ENCODE results near the gene KCNAB1.

The KCNAB1 gene

DNA sequence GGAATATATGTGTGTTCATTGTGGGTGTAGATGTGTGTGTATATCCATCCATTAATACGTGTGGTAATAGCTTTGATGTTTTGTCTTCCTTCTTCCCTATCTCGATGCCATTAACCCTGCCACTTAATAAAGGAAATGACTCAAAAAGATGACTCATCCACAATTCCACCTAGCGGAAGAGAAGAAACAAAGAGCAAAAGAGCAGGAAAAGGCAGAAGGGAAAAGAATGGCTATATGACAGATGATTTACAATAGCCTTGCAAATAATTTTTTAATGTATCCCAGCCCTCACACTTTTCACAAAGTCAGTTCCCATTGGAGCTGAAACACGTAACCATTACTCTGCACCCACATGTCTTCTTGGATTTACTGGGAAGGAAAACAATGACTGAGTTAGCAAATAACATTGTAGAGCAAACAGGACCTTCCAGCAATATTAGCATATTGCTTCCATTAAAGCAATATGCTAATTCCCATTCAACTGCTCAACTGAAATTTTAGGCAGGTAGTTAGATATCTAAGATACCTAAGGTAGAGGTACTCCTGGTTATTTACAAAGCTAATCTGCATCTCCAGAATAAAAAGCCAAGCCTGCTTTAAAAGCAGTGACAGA, 197.2 kb downstream of the KCNAB1 start:
- DNase-seq (ENCODE audit: low read depth) = no peak

DNA sequence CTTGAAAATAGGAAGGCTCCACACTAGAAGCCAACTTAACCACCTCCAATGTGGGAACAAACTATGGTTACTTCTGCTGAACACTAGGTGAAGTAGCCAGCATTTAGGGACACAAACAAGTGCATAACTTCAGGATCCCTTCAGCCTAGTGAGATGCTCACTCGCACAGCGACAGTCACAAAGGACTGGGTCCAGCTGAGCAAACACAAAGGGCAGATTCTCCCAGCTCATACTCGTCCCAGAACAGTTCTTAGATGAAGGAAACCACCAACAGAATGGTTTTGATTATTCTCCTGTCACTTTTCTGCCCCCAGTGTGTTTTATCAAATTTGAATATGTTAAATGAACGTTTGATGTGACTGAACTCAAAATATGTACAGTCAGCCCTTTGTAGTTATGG, 201.6 kb downstream of the KCNAB1 start:
- DNase-seq (ENCODE audit: low read depth) = no peak

DNA sequence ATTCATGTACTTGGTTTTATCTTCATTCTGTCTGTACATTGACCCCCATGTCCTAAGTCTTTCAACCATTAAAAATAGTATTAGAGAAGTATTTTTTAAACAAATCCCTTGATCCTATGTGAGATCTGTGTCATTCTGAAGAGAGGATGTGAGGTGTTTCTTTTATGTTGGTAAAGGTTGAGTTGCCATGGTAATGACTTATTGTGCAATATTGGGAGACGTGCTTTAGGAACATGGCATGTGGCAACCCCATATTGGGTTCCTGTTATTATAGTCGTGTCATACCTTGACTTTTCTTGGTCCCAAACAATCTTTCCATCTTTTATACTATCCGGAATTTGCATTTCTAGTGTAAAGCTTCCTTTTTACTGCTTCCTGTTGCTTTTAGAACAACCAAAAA, 203.1 kb downstream of the KCNAB1 start:
- DNase-seq (ENCODE audit: low read depth) = no peak

DNA sequence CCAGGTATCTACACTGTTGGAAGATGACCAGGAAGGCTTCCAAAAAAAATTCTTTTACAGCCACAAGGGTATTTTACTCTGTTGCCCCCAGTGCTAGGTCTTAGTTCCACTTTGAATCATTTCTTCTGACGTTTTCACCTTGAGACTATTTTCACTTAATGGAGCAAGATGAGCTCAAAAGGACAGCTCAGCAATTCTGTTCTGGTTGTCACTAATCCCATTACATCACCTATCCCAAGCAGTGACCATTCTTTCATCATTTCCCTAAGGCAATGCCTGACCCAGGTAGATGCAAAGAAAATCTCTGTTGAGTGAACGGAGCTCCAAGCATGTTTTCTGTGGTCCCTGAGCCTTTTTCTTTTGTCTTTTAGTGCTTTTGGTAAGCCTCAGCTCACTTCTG, 210.0 kb downstream of the KCNAB1 start:
- DNase-seq (ENCODE audit: low read depth) = no peak

DNA sequence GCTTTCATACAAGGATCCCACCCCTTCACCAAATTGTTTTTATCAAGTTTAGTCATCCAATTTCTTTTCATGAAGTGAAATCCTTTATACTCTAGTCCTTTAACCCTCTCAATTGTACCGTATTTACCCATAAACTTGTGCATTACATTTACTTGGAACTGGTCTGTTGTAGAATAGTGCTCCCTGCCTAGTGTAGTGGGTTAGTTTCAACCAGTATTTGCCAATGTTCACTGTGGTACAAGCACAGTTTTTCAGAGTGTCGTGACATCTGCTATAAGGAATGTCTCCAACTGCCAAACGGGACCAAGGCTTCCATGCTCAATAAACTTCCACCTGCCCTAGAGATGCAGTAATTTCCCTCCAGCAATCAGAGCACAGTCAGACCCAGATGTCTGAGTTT, 211.9 kb downstream of the KCNAB1 start:
- no peak for DNase-seq (ENCODE audit: low read depth)

DNA sequence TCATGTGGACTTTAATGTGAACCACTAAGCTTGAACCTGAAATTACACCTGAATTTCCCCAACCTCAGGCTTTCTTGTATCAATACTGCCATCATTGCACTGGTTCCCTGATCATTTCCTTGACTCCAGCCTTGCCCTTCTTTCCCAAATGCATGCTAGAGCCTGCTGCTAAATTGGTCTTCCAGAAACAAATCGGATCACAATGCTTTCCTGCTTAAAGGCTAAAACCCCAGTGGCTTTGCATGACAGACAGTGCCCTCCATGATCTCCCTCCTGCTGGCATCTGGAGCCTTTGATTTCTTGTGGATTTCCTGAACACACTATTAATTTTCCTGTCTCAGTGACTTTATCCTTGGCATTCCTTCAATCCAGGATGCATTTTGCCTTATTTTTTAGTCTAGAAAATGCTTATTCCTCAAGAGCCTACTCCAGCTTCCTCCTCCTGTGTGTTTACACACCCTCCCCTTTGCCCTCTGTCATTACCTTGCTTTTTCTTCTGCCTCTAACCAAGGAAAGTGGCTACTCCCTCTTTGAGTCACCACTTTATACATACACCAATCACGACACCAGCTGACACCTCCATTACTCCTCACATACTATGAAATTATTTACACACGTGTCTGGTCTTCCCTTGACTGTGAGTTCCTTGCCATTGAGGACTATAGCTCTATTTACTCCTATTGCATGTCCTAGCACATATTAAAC, 214.6 kb downstream of the KCNAB1 start:
- no peak for DNase-seq (ENCODE audit: low read depth)

DNA sequence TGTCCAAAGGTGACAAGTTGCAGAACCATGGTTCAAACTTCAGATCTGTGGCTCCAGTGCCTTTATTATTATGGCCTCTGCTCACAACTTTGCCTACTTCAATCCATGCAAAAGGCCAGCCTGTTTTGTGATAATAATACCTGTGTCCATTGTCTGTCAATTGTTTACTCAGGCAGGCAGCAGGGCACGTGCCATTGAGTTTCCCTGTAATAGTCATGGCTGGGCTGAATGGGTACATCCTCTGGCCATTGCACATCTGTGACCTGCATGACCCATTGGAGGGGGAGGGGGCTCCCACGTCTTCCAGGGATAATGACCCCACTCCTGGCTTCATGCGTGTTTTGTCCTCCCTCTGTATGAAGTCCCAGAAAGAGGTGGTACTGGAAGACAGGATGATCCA, 219.1 kb downstream of the KCNAB1 start:
- no peak for DNase-seq (ENCODE audit: low read depth)

DNA sequence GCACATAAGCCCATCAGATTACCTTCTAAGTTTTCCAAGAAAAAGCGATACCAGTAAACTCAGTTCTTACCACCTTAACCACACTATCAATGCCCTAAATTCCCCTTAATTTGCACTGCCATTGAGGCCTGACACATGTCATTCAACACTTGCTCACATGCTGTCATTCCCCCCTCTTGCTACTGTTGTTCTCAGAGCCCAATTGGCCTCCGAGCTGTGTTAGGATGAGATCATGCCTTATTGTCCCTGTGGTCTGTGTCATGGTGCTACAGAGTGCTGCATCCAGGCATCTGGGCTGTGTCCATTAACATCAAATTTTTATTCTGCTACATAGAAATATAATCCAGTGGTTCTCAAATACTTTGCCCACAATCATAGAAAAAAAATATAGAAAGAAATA, 221.0 kb downstream of the KCNAB1 start:
- no peak for DNase-seq (ENCODE audit: low read depth)

DNA sequence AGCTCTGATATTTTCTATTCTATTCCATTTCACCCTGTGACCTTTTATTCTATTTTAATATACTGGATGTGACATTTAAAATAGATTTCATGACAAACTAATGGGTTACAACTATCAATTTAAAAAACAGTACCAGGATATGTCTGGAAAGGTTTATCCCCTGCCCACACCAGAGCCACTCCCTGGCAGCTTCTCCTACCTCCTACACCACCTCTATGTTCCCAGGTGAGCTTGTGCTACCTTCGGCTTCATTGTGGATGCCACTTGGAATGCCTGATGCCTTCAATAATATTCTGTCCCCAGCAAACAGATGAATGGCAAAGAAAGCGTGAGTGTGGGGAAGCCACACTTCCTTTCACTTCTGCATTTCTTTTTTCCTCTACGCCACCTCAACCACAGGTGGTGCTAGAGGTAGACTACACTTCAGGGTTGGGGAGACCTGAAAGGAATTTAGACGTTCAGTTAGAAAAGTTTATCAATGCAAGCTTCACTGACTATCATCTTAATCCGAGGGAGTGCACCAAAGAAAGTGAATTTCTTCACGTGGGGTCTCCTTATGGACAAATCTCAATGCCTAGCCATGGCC, 221.5 kb downstream of the KCNAB1 start:
- no peak for DNase-seq (ENCODE audit: low read depth)

DNA sequence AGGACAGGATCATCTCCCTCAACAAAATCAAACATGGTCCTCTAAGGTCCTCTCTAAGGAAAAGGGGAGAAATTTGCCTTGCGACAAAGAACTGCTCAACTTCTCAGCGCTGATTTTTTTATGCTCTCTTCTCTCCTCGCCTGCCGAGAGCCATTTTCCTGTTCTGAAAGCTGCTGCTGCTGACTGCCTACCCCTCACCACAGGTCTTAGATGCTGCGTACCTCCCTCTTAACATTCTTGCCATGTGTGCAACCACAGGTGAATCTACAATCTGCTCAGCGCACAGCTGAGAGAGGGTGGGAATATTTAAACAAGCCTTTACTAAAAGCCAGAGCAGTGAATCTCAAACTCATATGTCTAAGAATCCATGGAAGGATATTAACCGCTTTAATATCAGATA, 223.8 kb downstream of the KCNAB1 start:
- DNase-seq (ENCODE audit: low read depth) = no peak

DNA sequence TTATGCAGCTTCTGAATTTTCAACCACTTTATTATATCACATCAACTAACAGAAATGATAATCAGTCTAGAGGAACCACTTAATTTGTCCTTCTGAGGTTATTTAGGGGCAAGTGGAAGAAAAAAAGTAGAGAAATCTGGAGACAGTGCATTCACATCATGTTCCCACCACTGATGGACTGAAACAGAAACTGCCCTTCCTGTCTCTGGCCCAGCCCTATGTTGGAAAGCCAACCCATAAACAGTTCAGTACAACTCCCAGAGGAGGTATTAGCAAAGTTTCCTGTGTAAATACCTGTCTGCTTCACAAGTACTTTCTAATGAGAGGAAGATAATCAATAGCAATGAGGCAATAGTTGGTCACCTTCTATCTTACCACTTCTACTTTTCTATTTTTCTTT, 228.7 kb downstream of the KCNAB1 start:
- DNase-seq (ENCODE audit: low read depth) = no peak

DNA sequence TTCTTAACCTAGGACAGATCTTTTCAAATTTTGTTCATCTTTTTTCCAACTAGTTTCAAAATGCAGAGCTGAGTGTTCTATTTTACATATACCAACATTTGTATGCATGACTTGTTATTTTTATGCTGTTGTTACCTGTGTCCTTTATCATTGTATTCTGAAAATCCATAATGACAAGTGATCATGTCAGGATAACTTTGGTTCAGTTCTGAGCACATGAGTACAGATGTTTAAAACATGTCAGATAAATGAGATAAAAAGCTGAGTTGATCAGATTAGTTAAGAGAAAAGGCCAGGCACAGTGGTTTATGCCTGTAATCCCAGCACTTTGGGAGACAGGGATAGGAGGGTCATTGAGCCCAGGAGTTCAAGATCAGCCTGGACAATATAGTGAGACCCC, 229.6 kb downstream of the KCNAB1 start:
- no peak for DNase-seq (ENCODE audit: low read depth)

DNA sequence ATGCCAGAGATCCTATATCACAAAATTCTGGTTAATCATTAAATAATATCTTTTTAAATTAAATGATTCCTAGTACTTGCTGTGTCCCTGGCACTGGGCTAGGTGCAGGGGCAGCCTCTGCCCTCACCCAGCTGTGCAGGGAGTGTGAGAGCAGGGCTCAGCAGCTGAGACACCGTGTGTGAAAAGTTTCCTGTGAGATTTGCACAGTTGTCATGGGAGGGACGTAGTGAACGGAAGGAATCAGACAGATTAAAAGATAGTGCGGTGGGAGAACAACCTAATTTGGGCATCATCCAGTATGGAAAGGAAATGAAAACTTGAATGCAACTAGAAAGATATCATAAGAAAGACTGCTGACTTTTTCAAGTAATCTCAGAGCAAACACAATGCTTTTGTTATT, 230.4 kb downstream of the KCNAB1 start:
- DNase-seq (ENCODE audit: low read depth) = no peak

DNA sequence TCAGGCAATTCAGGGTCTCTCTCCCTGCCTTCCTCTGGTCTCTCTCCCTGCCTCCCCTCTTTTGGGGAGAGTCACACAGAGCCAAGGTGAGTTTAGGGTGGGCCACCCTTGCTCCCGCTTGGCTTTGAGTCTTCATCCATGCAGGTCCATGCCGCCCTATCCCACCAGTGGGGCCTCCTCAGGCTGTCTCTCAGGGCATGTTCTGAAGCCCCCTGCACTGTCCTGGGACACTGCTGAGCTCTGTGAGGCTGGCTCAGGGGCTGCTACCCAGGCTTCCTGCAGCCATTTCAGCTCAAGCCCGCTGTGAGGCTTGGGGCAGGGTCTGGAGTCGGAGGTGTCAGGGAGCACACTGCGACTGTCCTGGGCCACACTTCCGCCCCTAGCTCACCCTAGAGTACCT, 231.4 kb downstream of the KCNAB1 start:
- no peak for DNase-seq (ENCODE audit: low read depth)

DNA sequence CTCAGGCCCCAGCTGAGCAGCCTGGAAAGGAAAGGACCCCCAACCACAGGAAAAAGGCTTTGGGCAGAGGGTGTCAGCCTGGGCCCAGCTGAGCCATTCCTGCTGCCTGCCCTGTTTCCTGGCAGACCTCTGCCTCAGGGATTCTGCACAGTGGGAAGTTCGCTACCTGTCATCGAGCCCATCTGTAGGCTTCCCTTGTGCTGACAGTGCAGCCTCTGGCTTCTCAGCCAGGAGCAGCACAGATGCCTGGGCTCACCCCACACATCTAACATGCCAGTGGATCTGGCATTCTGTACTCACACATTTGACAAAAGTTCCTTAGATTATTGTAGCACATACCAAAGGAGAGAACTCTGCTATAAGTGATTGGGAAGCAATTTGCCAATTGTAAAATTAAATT, 232.3 kb downstream of the KCNAB1 start:
- DNase-seq (ENCODE audit: low read depth) = no peak

DNA sequence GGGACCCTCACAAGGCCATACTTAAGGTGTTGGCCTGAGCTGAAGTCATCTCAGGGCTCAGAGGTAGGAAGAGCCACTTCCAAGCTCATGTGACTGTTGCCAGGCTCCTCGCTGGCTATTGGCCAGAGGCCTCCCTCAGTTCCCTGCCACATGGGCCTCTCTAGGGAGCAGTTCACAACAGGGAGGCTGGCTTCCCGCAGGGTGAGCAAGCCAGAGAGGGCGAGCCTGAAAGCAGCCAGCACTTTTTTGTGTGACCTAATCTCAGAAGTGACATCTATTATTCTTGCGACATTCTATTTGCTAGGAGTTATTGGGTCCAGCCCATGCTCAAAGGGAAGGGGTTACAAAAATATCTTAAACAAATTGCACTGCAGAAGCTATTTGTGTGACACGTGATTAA, 233.2 kb downstream of the KCNAB1 start:
- DNase-seq (ENCODE audit: low read depth) = no peak

DNA sequence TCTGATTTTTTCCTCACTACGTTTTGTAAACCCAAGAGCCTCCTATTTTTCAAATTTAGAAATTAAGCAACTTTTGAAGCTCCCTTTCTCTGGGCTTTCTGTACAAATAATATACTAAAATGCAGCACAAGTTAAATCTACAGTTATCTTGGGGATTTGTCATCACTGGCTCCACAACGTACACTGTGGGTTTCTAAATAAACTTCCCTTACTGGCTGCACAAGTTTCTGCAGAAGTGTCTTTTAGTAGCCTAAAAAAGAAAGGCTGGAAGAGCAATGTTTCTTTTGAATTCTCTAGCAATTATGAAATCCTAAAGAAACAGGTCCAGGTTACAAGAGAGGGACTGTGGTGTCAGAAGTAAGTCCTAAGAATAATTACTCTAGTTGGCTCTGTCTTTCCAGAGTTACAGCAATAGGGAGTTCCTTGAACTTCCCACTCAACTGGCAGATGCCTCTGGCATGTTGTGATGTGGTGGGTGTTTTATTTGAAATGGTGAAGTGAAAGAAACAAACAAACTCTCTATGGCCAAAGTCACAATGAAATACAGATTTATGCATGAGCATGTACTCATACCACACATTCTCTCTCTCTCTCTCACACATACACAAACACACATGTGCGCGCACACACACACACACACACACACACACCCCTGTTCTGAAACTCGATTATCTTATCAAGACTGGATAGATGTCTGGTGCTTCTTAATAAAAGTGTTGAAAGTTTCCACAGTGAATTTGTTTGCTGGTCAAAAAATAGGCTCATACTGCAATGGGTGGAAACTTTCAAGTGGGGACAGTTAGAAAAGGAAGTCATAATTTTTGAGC, 236.4 kb downstream of the KCNAB1 start:
- DNase-seq (ENCODE audit: low read depth) = no peak

DNA sequence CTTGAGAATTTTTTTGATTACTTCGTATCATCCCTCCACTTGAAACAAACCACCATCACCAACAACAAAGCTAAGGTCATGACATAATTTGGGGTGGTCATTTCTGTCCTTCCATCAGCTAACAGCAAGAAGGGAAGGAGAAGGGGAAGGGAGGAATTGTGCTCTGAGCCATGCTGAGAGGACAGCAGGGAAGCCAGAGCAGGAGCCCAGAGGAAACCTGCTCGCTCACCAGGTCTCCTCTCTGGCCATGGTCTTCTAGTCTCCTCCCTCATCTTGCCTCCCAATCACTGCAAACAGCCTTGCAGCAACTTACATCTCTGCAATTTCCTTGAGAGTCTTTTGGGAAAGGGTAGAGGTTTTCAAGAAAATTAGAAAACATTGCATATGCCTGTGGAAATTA, 237.9 kb downstream of the KCNAB1 start:
- DNase-seq (ENCODE audit: low read depth) = no peak

DNA sequence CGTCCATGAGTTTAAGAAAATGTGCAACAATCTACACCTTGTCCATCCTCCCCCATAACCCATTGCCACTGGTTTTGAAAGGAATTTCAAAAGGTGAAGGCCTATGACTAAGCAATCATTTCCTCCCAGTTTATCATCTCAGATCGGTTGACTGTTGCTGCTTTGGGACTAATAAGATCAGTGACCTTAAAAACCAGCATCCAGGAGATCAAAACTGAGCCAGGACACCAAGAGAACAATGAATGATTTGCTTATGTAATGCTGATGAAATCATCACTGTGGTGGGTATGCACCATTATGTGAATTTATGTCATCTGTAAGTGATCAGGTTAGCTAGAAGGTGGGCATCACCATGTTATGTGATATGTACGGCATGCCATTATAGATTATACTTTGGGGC, 239.0 kb downstream of the KCNAB1 start:
- DNase-seq (ENCODE audit: low read depth) = no peak

DNA sequence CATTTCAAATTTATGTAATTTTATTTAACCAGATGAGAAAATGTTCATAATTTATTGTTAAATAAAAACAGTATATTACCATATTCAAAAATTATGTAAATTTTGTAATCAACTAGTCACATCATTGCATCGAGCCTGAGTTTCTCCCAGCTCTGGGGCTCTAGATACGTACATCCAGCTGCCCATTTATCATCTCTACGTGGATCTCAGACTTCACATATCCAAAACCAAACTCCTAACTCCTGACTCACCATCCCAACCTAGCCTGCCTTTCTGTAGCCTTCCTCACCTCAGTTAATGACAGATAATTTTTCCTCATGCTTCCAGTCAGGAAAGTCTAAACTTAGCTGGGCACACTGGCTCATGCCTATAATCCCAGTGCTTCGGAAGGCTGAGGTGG, 239.7 kb downstream of the KCNAB1 start:
- DNase-seq (ENCODE audit: low read depth) = no peak

DNA sequence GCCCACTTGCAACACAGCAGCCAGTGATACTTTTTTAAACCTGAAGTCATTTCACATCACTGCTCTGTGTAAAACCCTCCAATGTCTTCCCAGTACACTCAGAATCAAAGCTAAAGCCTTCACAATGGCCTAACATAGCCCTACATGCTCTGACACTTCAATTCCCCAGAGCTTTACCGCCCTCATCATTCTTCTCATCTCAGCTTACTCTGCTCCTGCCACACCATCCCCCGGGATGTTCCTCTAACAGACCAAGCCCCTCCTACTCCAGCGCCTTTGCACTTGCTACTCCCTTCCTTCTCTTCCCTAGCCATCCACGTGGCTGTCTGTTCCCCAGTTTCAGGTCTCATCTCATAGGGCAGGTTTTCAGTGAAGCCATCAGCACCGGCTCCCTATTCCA, 240.6 kb downstream of the KCNAB1 start:
- DNase-seq (ENCODE audit: low read depth) = no peak

DNA sequence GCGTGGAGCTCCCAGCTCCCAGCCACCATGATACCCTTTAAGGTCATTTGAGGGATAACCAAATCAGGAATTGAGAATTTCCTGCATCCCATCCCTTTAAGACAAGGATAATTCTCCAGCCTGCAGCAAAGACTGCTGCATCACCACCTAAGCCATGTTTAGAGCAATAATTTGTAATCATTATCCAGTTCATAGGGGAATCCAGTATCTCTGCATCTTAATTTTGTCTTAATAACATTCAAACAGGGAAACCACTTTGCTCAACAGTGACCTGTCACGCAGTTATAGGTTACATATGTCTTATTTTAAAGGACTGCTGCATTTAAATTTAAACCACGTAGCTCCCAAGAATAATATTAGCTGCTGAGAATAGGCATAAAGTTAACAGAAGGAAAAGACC, 246.2 kb downstream of the KCNAB1 start:
- DNase-seq (ENCODE audit: low read depth) = no peak

DNA sequence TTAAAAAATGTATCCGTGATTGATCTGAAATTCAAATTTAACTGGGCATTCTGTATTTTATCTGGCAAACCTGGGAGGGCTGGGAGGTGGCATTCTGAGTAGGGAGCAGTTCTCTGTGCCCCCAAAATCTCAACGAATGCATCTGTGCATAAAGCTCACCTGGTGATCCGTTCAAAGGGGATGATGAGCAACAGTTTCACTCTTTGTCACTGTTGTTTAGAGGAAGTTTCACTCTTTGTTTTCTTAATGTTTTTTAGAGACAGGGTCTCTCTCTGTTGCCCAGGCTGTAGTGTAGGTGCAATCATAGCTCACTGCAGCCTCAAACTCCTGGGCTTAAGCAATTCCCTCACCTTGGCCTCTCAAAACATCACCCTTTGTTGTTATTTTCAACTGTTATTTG, 247.8 kb downstream of the KCNAB1 start:
- no peak for DNase-seq (ENCODE audit: low read depth)

Data from stimulated activated CD8-positive, alpha-beta memory T cell treated with anti-CD3 and anti-CD28 coated beads, Interleukin-15, amount 100 ng/mL, for 1 hour (primary cell).